Measurements from ENCODE around the gene P3H2. TPM values are rescaled to one million over a fixed set of nuclear protein-coding genes. Genes with fewer than 3 reads are reported as not detected.

P3H2 gene
- total RNA-seq, 2 experiments from 2014 or later = not detected

- no peak for DNase-seq
- H3K27ac Mint-ChIP-seq = no peak overlapping the region
- peaks cover 3% of the 10 kb centered on the region for H3K27me3 Mint-ChIP-seq (ENCODE audit: low read depth)
- intact Hi-C loops (cut with micrococcal nuclease) = no loop called here
- no peak overlapping the region for H3K4me3 Mint-ChIP-seq
- no peaks in the 10 kb centered on the region for H3K36me3 Mint-ChIP-seq (ENCODE audit: low read depth)
- H3K4me1 Mint-ChIP-seq (ENCODE audit: low read depth) = no peaks in the 10 kb centered on the region
- CTCF ChIA-PET = no interaction called here
- H3K9me3 Mint-ChIP-seq = no peaks in the 10 kb centered on the region
These were observed 212.9 kb downstream of the P3H2 start for GRCh38 chr3:189907803-189908202.

Other genes starting within 250 kb of the P3H2 start
- gene CLDN1, start 201.5 kb upstream of the P3H2 start, total RNA-seq = under 1 TPM; 0.88 to 0.96 TPM

Measured in activated naive CD4-positive, alpha-beta T cell treated with anti-CD3 and anti-CD28 coated beads for 36 hours (primary cell).